Measurements from ENCODE around the gene DCPS.
"Not testable (repeated sequence)": the region's sequence is repeated elsewhere in the genome, so short reads cannot be mapped to it uniquely, and the experiment has no call there.

DCPS gene

DNA sequence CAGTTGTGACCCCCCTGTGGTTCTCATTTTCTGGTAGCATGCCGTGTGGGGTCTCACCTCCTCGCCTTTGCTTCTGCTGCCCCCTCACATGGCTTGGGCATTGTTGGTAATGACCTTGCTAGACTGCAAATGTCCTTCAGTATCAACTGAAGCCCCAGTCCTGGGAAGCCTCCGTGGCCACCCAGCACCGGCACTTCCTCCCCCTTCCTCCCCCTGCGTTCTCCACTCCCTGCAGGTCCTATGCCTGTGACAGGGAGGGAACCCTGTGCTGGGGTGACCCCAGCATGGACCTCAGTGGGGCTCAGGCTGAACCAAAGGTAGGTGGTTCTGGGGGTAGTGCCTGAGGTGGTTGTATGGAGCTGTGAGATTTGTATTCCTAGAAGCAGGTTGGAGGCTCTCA is 57.5 kb downstream of the DCPS start:
- no peak overlapping the region for H3K4me3 ChIP-seq (ENCODE audit: low read depth, low read length)
- TF ChIP-seq, protein P1, sequence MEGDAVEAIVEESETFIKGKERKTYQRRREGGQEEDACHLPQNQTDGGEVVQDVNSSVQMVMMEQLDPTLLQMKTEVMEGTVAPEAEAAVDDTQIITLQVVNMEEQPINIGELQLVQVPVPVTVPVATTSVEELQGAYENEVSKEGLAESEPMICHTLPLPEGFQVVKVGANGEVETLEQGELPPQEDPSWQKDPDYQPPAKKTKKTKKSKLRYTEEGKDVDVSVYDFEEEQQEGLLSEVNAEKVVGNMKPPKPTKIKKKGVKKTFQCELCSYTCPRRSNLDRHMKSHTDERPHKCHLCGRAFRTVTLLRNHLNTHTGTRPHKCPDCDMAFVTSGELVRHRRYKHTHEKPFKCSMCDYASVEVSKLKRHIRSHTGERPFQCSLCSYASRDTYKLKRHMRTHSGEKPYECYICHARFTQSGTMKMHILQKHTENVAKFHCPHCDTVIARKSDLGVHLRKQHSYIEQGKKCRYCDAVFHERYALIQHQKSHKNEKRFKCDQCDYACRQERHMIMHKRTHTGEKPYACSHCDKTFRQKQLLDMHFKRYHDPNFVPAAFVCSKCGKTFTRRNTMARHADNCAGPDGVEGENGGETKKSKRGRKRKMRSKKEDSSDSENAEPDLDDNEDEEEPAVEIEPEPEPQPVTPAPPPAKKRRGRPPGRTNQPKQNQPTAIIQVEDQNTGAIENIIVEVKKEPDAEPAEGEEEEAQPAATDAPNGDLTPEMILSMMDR (IDR thresholded peaks at IDR 0.05; ENCODE audit: borderline replicate concordance, insufficient read depth, low read depth, low read length), result no peak

DNA sequence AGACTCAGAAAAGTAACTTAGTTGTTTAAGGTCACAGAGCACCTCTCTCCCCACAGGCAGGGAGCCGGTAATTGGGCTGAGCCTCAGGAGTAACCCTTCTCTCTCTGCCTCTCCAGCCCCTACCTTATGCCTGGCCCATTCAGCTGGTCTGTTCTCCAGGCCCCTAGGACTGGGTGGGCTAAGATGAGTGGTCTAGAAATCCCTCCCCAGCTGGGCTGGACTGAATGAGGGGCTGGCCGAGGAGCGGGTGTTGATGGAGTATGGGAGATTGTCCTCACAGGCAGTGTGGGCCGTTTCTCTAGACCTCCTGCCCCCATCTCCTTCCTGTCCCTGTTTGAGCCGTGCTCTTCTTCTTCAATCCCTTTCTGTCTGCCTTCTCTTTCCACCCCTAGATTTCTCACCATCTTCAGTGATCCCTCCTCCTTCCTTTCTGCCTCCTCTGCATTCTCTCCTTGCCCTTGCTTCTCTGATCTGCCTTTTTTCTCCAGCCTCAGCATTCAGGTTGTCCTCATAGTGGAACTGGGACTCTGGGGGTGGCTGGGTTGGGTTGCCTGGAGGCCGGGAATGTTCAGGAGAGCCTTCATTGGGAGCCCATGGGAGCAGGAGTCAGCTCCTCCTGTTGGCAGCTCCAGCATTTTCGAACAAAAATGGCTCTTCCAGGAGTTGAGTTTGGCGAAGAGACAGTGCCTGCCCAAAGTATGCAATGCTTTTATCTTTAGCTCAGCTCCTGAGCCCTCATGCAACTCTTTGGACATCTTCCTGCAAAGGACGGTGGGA is 59.2 kb downstream of the DCPS start:
- no peak overlapping the region for H3K4me3 ChIP-seq (ENCODE audit: low read depth, low read length)
- TF ChIP-seq, protein P1 (IDR thresholded peaks at IDR 0.05; ENCODE audit: borderline replicate concordance, insufficient read depth, low read depth, low read length), result no peak

- no peak overlapping the region for H3K4me3 ChIP-seq (ENCODE audit: low read depth, low read length)
Observed at GRCh38 chr11:126363706-126364248, 59.9 kb downstream of the DCPS start.

DNA sequence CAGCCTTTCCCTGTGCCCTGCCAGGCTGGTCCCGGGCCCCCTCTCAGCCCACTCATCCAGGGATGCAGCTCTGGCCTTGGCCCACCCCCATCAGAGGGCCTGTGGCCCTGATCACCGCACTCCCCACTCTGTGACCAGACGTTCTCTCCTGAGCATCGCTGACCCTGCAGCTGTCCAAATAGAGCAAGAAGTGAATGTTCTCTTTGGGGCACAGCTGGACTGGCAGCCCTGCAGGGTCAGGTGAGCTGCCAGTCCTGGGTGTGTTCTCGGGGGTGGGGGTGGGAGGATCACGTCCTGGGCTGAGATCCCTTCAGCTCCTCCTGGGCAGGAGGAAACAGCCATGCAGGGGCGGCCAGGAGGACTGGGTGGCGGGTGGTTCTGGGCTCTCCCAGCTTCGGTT is 60.9 kb downstream of the DCPS start:
- H3K4me3 ChIP-seq (ENCODE audit: low read depth, low read length), result not testable (repeated sequence)

More at GRCh38 chr11:126363706-126364248, 59.9 kb downstream of the DCPS start:
- TF ChIP-seq, protein P1 (IDR thresholded peaks at IDR 0.05; ENCODE audit: borderline replicate concordance, insufficient read depth, low read depth, low read length), result no peak

- not testable (repeated sequence) for H3K4me3 ChIP-seq (ENCODE audit: low read depth, low read length)
Observed at GRCh38 chr11:126365508-126365907, 61.6 kb downstream of the DCPS start.

- H3K4me3 ChIP-seq (ENCODE audit: low read depth, low read length), result no peak overlapping the region
- TF ChIP-seq, protein P1 (IDR thresholded peaks at IDR 0.05; ENCODE audit: borderline replicate concordance, insufficient read depth, low read depth, low read length), result no peak
Observed at GRCh38 chr11:126366064-126366822, 62.4 kb downstream of the DCPS start.

DNA sequence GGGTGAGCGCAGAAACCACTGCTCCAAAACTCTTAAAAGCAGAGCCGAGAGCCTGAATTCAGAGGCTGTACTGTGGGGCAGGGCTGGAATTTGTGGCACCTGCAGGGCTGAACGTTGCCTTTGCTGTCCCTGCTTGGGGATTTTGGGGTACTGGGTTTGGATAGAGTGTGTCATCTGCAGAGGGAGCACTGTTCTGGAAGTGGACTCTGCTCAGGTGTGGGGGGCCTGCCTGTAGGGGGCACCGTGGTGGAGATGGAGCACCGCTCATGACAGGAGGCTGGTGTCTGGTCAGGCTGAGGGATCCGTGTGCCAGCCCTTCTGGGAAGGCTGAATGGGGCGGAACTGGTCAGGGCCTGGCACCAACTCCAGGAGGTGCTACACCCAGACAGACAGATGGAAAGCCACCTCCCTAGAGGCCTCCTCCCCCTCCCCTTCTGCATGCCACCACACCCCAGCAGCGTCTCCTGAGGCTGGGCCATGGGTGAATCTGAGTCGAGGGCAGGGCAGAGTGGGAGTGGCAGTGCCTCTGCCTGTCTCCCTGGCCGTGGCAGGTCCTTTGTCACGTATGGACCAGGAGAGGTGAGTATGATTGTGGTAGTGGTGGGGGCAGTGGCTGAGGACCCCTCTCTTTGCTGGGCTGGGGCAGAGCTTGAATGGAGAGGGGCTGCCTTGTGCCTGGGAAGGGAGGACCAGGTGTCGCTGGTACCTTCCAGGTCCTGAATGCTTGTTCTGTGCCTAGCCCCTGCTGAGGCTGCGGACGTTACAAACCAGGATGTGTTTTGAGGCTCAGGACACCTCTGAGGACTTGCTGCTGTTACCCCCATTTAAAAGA is 63.2 kb downstream of the DCPS start:
- not testable (repeated sequence) for H3K4me3 ChIP-seq (ENCODE audit: low read depth, low read length)

DNA sequence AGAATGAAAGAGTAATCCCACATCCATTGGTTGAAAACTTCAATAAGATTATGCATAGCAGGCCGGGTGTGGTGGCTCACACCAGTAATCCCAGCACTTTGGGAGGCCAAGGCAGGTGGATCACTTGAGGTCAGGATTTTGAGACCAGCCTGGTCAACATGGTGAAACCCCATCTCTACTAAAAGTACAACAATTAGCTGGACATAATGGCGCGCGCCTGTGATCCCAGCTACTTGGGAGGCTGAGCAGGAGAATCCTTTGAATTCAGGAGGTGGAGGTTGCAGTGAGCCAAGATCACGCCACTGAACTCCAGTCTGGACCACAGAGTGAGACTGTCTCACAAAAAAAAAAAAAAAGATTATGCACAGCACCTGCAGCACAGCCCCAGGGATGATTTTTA is 63.9 kb downstream of the DCPS start:
- H3K4me3 ChIP-seq (ENCODE audit: low read depth, low read length), result not testable (repeated sequence)

GRCh38 chr11:126368336-126369119 is 64.7 kb downstream of the DCPS start:
- not testable (repeated sequence) for H3K4me3 ChIP-seq (ENCODE audit: low read depth, low read length)

Data from GM12875 (cell line).